Thyroid gland (tissue), 4 donors: Measurements from ENCODE around the gene PGLYRP2.

ENCODE experiments used
- POLR2A ChIP-seq, 2 donors: fragments of 450-650 bp; IDR thresholded peaks; one replicate each; pipeline ENCODE4 v1.6.1; 2017; ENCODE audit warnings: antibody characterized with exemption in 2 of 2, mild to moderate bottlenecking in 2 of 2, moderate library complexity in 1 of 2
- TF ChIP-seq, protein P1 (sequence below), 6 experiments: fragments of 200-600 bp in 3 of 6; fragments of 450-650 bp in 3 of 6; sonication (generic) in 3 of 6; IDR thresholded peaks; one replicate each; pipeline ENCODE4 v1.5.1; 2016 to 2019; ENCODE audit warnings: antibody characterized with exemption in 6 of 6, mild to moderate bottlenecking in 2 of 6, inconsistent platforms in 1 of 6, moderate library complexity in 1 of 6

DNA sequence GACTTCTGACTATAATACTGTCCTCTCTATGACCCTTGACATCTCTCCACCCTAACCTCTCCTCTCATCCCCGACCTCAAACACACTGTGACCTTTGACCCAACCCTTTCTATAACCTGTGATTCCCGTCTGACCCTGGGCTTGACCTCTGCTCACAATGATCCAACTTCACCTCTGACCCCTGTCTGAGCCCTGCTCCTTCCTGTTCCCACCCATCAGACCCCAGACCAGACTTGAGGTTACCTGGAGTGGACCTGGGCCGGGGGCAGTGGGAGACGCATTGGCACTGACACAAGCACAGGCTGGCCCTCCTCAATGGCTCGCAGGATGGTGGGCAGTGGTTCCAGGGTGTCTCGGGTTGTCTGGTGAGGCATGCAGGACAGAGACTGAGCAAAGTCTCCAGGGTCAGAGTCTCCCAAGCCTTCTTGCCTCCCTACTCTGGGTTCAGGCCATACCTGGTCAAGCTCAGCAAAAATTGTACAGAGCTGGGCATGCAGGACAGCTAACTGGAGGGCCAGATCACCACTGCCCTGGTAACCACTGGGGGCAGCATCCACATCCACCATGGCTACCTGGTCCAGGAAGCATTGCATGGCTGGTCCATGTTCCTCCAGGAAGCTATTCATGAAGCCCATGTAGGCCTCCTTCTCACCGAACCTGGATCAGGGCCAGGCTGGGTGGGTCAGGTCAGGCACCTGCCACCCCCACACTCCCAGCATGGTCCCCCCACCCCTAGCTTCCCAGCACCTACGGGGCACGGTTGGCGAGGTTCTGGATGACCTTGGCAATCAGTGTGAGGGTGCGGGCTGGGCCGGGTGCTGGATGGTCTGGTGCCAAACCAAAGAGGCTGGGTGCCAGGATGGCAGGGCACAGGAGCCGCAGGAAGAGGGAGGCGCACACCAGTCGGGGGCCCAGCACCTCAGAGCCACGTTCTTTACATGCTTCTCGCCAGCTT is 25.1 kb downstream of the PGLYRP2 start:
- TF ChIP-seq POLR2A (IDR thresholded peaks at IDR 0.05) = no peak
- TF ChIP-seq, protein P1, sequence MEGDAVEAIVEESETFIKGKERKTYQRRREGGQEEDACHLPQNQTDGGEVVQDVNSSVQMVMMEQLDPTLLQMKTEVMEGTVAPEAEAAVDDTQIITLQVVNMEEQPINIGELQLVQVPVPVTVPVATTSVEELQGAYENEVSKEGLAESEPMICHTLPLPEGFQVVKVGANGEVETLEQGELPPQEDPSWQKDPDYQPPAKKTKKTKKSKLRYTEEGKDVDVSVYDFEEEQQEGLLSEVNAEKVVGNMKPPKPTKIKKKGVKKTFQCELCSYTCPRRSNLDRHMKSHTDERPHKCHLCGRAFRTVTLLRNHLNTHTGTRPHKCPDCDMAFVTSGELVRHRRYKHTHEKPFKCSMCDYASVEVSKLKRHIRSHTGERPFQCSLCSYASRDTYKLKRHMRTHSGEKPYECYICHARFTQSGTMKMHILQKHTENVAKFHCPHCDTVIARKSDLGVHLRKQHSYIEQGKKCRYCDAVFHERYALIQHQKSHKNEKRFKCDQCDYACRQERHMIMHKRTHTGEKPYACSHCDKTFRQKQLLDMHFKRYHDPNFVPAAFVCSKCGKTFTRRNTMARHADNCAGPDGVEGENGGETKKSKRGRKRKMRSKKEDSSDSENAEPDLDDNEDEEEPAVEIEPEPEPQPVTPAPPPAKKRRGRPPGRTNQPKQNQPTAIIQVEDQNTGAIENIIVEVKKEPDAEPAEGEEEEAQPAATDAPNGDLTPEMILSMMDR (IDR thresholded peaks at IDR 0.05) = peak in 1 of 6 experiments; percentile 18
